ENCODE measurements around the gene WASL. TPM values are rescaled to one million over a fixed set of nuclear protein-coding genes. Genes with fewer than 3 reads are reported as not detected.

WASL gene
- polyA plus RNA-seq, 2 of the 4 experiments (the other 2 are of a cell fraction), result 18.5 to 21.0 TPM

GRCh38 chr7:123632808-123633207, 116.0 kb downstream of the WASL start:
- Histone ChIP-seq H3K27ac (no peak overlapping the region), H3K4me2 (no peak overlapping the region), H3K4me1 (no peaks in the 10 kb centered on the region), H3K4me3 (no peak overlapping the region), H3K9me3 (no peaks in the 10 kb centered on the region)
- TF ChIP-seq MAFK (IDR thresholded peaks at IDR 0.05; ENCODE audit: partially characterized antibody), result peak; percentile 73
- no peak for TF ChIP-seq TP53 (CRISPR knock-in tag; IDR thresholded peaks at IDR 0.05)
- no peak for TF ChIP-seq RARB (CRISPR knock-in tag; IDR thresholded peaks at IDR 0.05)
- no peak for TF ChIP-seq HOXA7 (CRISPR knock-in tag; IDR thresholded peaks at IDR 0.05)
- ChIA-PET CTCF (no interaction called here), POLR2A (no interaction called here)
- no peak for FAIRE-seq
- WGBS (ENCODE audit: missing lambda C conversion rate), result 42% methylated on average over 2 of the region's 2 CpGs
- no peak for DNase-seq (ENCODE audit: low read depth in 1 of 2, low spot score in 1 of 2)
- no peak for ATAC-seq

Small RNA genes within 50 kb of the gene (small RNA-seq; reads per million reads assigned to genes)
- 0 reads per million in 6 experiments for gene RNU6-11P

Other genes with a start within 250 kb of the WASL start
- 0.05 and 0.08 TPM in 2 replicates for gene IQUB, start 214.4 kb downstream of the WASL start, polyA plus RNA-seq (2011; rRNA removed)
- 0.05 to 0.08 TPM (median 0.08 TPM) in 3 replicates for gene IQUB, start 214.4 kb downstream of the WASL start, polyA plus RNA-seq (2017; fragmentation: RNase III; extraction: RNeasy Plus Mini Kit Qiagen cat#74134 plus additional on column Dnase treatment)
- gene NDUFA5, start 191.2 kb downstream of the WASL start, polyA plus RNA-seq (2011; rRNA removed), result 27.3 and 58.8 TPM in 2 replicates
- gene NDUFA5, start 191.2 kb downstream of the WASL start, polyA plus RNA-seq (2017; fragmentation: RNase III; extraction: RNeasy Plus Mini Kit Qiagen cat#74134 plus additional on column Dnase treatment), result 64.8 to 71.5 TPM (median 66.7 TPM) in 3 replicates
- gene ASB15, start 147.2 kb downstream of the WASL start, polyA plus RNA-seq (2011; rRNA removed), result not detected in 2 replicates
- gene ASB15, start 147.2 kb downstream of the WASL start, polyA plus RNA-seq (2017; fragmentation: RNase III; extraction: RNeasy Plus Mini Kit Qiagen cat#74134 plus additional on column Dnase treatment), result not detected in 3 replicates
- not detected in 2 replicates for gene LMOD2, start 93.1 kb downstream of the WASL start, polyA plus RNA-seq (2011; rRNA removed)
- gene LMOD2, start 93.1 kb downstream of the WASL start, polyA plus RNA-seq (2017; fragmentation: RNase III; extraction: RNeasy Plus Mini Kit Qiagen cat#74134 plus additional on column Dnase treatment), result not detected in 3 replicates
- gene HYAL4, start 96.2 kb upstream of the WASL start, polyA plus RNA-seq (2011; rRNA removed), result 0.16 and 0.30 TPM in 2 replicates
- gene HYAL4, start 96.2 kb upstream of the WASL start, polyA plus RNA-seq (2017; fragmentation: RNase III; extraction: RNeasy Plus Mini Kit Qiagen cat#74134 plus additional on column Dnase treatment), result 0.05 TPM in 1 of 3 replicates, not detected in the others
- gene SPAM1, start 176.2 kb upstream of the WASL start, polyA plus RNA-seq (2011; rRNA removed), result not detected in 2 replicates
- gene SPAM1, start 176.2 kb upstream of the WASL start, polyA plus RNA-seq (2017; fragmentation: RNase III; extraction: RNeasy Plus Mini Kit Qiagen cat#74134 plus additional on column Dnase treatment), result not detected in 3 replicates

Data from A549 (cell line).